CD14-positive monocyte (primary cell): Measurements from ENCODE around the gene SLC12A6. TPM values are rescaled to one million over a fixed set of nuclear protein-coding genes. Genes with fewer than 3 reads are reported as not detected.

Source experiments
- DNase-seq, 3 donors: peaks; one replicate each; pipeline ENCODE4 v3.0.0-alpha.2; 2011 to 2022
- H2AFZ ChIP-seq: 2 replicates; pipeline ENCODE4 v1.6.0; 2012; ENCODE audit warnings: mild to moderate bottlenecking, low read depth, low read length, inconsistent platforms; ENCODE audit not compliant: insufficient read depth, poor library complexity, severe bottlenecking
- H3K27ac ChIP-seq, 2 donors: 1 replicate in 1 of 2; 2 replicates in 1 of 2; pipeline ENCODE4 v1.5.1; 2012 to 2013; ENCODE audit warnings: low read length in 2 of 2, control low read depth in 1 of 2, inconsistent platforms in 1 of 2, low read depth in 1 of 2, mild to moderate bottlenecking in 1 of 2
- H3K27me3 ChIP-seq, 2 donors: one replicate each; pipeline versions ENCODE4 v1.6.0 to v1.6.1; 2011 to 2013; ENCODE audit warnings: low read length in 2 of 2; ENCODE audit not compliant: control insufficient read depth in 2 of 2, insufficient read depth in 2 of 2
- H3K36me3 ChIP-seq, 2 donors: replicated peaks in 1 of 2; 1 replicate in 1 of 2; 2 replicates in 1 of 2; pipeline versions ENCODE4 v1.5.1 to v1.6.1; 2012 to 2013; ENCODE audit warnings: low read length in 2 of 2, control low read depth in 1 of 2, inconsistent platforms in 1 of 2, mild to moderate bottlenecking in 1 of 2; ENCODE audit not compliant: insufficient read depth in 2 of 2, control insufficient read depth in 1 of 2
- H3K4me1 ChIP-seq, 2 donors: 1 replicate in 1 of 2; 2 replicates in 1 of 2; pipeline versions ENCODE4 v1.5.1 to v1.6.1; 2012 to 2013; ENCODE audit warnings: low read length in 2 of 2, control low read depth in 1 of 2, inconsistent platforms in 1 of 2, mild to moderate bottlenecking in 1 of 2, moderate library complexity in 1 of 2; ENCODE audit not compliant: insufficient read depth in 2 of 2, control insufficient read depth in 1 of 2
- H3K4me2 ChIP-seq: replicated peaks from 2 replicates; pipeline ENCODE3; 2012; ENCODE audit warnings: low read length, moderate library complexity, mild to moderate bottlenecking; ENCODE audit not compliant: poor library complexity, severe bottlenecking; ENCODE audit errors: extremely low read depth
- H3K4me3 ChIP-seq, 3 experiments: fragments of 200-600 bp in 1 of 3; sonication (generic) in 1 of 3; replicated peaks in 1 of 3; 1 replicate in 2 of 3; 2 replicates in 1 of 3; pipeline ENCODE4 v1.5.1; 2011 to 2013; ENCODE audit warnings: low read length in 3 of 3, mild to moderate bottlenecking in 3 of 3, control low read depth in 2 of 3, low read depth in 2 of 3, inconsistent platforms in 1 of 3, moderate library complexity in 1 of 3
- H3K79me2 ChIP-seq: 2 replicates; pipeline ENCODE4 v1.6.0; 2012; ENCODE audit warnings: mild to moderate bottlenecking, control low read depth, inconsistent platforms, low read length, moderate library complexity; ENCODE audit not compliant: insufficient read depth
- H3K9ac ChIP-seq: 2 replicates; pipeline ENCODE4 v1.6.0; 2017; ENCODE audit warnings: low read length, mild to moderate bottlenecking; ENCODE audit not compliant: insufficient read depth, poor library complexity, severe bottlenecking
- H3K9me3 ChIP-seq, 2 donors: replicated peaks in 1 of 2; 1 replicate in 1 of 2; 2 replicates in 1 of 2; pipeline versions ENCODE4 v1.5.1 to v1.6.1; 2012 to 2013; ENCODE audit warnings: low read length in 2 of 2, control low read depth in 1 of 2; ENCODE audit not compliant: control insufficient read depth in 1 of 2, insufficient read depth in 1 of 2
- H4K20me1 ChIP-seq: 2 replicates; pipeline ENCODE4 v1.6.0; 2012; ENCODE audit warnings: mild to moderate bottlenecking, low read length, control low read depth, moderate library complexity; ENCODE audit not compliant: insufficient read depth
- H3K27ac Mint-ChIP-seq, 7 donors: one replicate each; pipeline ENCODE4 v1.8.0; 2020; ENCODE audit warnings: mild to moderate bottlenecking in 7 of 7, mixed read lengths in 7 of 7, moderate library complexity in 6 of 7, inconsistent platforms in 2 of 7
- H3K27me3 Mint-ChIP-seq, 3 donors: one replicate each; pipeline ENCODE4 v1.8.0; 2021 to 2022; ENCODE audit warnings: low read depth in 3 of 3, mild to moderate bottlenecking in 3 of 3, mixed read lengths in 3 of 3, moderate library complexity in 3 of 3, inconsistent platforms in 1 of 3
- H3K36me3 Mint-ChIP-seq, 2 donors: one replicate each; pipeline ENCODE4 v1.8.0; 2020; ENCODE audit warnings: mixed read lengths in 2 of 2, inconsistent platforms in 1 of 2, mild to moderate bottlenecking in 1 of 2
- H3K4me1 Mint-ChIP-seq: one replicate; pipeline ENCODE4 v1.8.0; 2020; ENCODE audit warnings: mild to moderate bottlenecking, mixed read lengths
- H3K4me3 Mint-ChIP-seq, 2 donors: one replicate each; pipeline ENCODE4 v1.8.0; 2020; ENCODE audit warnings: mild to moderate bottlenecking in 2 of 2, mixed read lengths in 2 of 2, moderate library complexity in 1 of 2
- H3K9me3 Mint-ChIP-seq, 7 donors: one replicate each; pipeline ENCODE4 v1.8.0; 2020 to 2022; ENCODE audit warnings: mixed read lengths in 7 of 7, mild to moderate bottlenecking in 6 of 7, moderate library complexity in 6 of 7, inconsistent platforms in 2 of 7
- WGBS: methylation state at CpG from one replicate; pipeline ENCODE4 v1.1.5; 2013; ENCODE audit warnings: missing lambda C conversion rate; ENCODE audit not compliant: insufficient coverage; 5-methylcytosine and 5-hydroxymethylcytosine counted together
- intact Hi-C, 2 donors: fragments of 100-400 bp; cut with micrococcal nuclease; formaldehyde crosslinking; loops; one replicate each; pipeline versions ENCODE4 v1.15.0 to v1.15.1; 2023
- polyA plus RNA-seq, 3 donors: library from polyadenylated mRNA; depleted of rRNA in 1 of 3; unstranded in 2 of 3; stranded (reverse) in 1 of 3; fragments of 300-500 nt in 2 of 3; fragments of >200 nt in 1 of 3; fragmentation: Illumina TruSeq in 2 of 3; gene quantifications; 1 replicate in 2 of 3; 2 replicates in 1 of 3; pipeline ENCODE4 v1.2.3, GENCODE V29; 2012 to 2021
- TF ChIP-seq, protein P1 (sequence below): fragments of 200-600 bp; IDR thresholded peaks from one replicate; pipeline ENCODE4 v1.8.0; 2022; ENCODE audit warnings: antibody characterized with exemption, mild to moderate bottlenecking

The SLC12A6 gene
- polyA plus RNA-seq, 3 donors = 5.4 to 80.0 (median 8.0) TPM

DNA sequence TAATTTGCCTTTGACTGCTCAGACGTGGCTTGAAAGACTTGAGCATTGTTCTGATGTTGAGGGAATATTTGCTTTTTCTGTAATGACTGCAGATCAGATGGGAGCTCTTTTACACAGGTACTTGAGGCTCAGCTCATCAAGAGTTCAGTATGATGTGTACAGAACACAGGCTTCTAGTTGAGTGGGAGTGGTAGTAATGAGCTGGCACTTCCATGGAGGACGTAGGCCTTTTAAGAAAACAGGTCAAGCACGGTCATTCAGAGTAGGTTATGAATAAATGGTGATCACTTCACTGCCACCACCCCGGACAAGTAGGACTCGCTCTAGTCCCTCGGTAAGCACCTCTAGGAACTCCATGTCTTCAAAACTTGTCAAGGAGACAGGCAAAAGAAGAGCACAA, 104.0 kb downstream of the SLC12A6 start:
- H3K27me3 ChIP-seq = no peaks in the 10 kb centered on the region
- no peaks in the 10 kb centered on the region for H3K9me3 ChIP-seq
- WGBS = 100% methylated on average over 1 of the region's 6 CpGs
- H3K9me3 Mint-ChIP-seq = no peaks in the 10 kb centered on the region
- H3K9ac ChIP-seq = no peak overlapping the region
- H3K4me3 Mint-ChIP-seq = no peak overlapping the region
- no peak overlapping the region for H2AFZ ChIP-seq
- TF ChIP-seq, protein P1, sequence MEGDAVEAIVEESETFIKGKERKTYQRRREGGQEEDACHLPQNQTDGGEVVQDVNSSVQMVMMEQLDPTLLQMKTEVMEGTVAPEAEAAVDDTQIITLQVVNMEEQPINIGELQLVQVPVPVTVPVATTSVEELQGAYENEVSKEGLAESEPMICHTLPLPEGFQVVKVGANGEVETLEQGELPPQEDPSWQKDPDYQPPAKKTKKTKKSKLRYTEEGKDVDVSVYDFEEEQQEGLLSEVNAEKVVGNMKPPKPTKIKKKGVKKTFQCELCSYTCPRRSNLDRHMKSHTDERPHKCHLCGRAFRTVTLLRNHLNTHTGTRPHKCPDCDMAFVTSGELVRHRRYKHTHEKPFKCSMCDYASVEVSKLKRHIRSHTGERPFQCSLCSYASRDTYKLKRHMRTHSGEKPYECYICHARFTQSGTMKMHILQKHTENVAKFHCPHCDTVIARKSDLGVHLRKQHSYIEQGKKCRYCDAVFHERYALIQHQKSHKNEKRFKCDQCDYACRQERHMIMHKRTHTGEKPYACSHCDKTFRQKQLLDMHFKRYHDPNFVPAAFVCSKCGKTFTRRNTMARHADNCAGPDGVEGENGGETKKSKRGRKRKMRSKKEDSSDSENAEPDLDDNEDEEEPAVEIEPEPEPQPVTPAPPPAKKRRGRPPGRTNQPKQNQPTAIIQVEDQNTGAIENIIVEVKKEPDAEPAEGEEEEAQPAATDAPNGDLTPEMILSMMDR = no peak
- H3K4me1 ChIP-seq = no peaks in the 10 kb centered on the region
- no peak for DNase-seq
- peaks cover 0 to 2% (median 0%) of the 10 kb centered on the region in 3 donors for H3K27me3 Mint-ChIP-seq
- H3K36me3 Mint-ChIP-seq = peaks cover 75 to 95% of the 10 kb centered on the region in 2 donors
- no peak overlapping the region for H3K4me2 ChIP-seq
- H3K4me1 Mint-ChIP-seq = no peaks in the 10 kb centered on the region
- no peak overlapping the region for H3K27ac ChIP-seq
- H4K20me1 ChIP-seq = no peaks in the 10 kb centered on the region
- H3K79me2 ChIP-seq = no peaks in the 10 kb centered on the region
- no peak overlapping the region for H3K4me3 ChIP-seq
- peaks cover 81 to 95% of the 10 kb centered on the region in 2 donors for H3K36me3 ChIP-seq
- peak overlapping the region in 2 of 7 donors; percentile 13 to 35 for H3K27ac Mint-ChIP-seq
- intact Hi-C loops = no loop called here

DNA sequence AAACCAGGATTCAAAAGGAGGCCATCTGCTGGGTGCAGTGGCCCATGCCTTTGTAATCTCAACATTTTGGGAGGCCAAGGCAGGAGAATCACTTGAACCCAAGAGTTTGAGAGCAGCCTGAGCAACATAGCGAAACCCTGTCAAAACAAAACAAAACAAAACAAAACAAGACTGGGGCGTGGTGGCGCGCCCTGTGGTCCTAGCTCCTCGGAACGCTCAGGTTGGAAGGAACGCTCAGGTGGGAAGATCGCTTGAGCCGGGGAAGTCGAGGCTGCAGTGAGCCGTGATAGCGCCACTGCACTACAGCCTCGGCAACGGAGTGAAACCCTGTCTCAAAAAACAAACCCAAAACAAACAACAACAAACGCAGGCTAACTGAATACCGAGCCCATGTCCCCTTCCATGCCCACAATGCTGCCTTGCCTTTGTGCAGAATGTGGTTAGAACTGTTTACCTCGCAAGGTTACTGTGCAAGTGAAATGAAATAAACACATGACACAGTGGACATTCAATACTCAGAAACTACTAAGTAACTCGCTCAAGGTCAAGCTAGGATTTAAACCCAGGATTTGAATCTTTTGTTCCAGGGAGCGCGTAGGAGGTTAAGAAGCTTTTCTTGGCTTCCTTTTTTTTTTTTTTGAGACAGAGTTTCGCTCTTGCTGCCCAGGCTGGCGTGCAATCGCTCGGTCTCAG, 113.5 kb downstream of the SLC12A6 start:
- peak overlapping the region; percentile 72 to 99 for H3K27ac ChIP-seq
- Mint-ChIP-seq H3K27me3 (peaks cover 0 to 1% (median 0%) of the 10 kb centered on the region in 3 donors), H3K9me3 (no peaks in the 10 kb centered on the region), H3K36me3 (peaks cover 15 to 24% of the 10 kb centered on the region in 2 donors), H3K4me3 (peak overlapping the region; percentile 94 to 96), H3K4me1 (peaks cover 18% of the 10 kb centered on the region), H3K27ac (peak overlapping the region; percentile 95 to 99 (median 96))
- peak overlapping the region; percentile 99 for H2AFZ ChIP-seq
- no peaks in the 10 kb centered on the region for H3K27me3 ChIP-seq
- H3K4me1 ChIP-seq = peaks cover 16 to 19% of the 10 kb centered on the region in 2 donors
- 45% methylated on average over 19 of the region's 24 CpGs for WGBS
- peak overlapping the region; percentile 93 for H3K9ac ChIP-seq
- TF ChIP-seq, protein P1 = no peak
- DNase-seq = peak; percentile 4 to 7 (median 6)
- intact Hi-C loops = loop anchor here (5.0 to 10.0 kb wide), 2 partner anchors 111 to 113 kb away; partner anchors contain the start of gene SLC12A6 (in 2 of the 2)
- H3K79me2 ChIP-seq = peaks cover 32% of the 10 kb centered on the region
- peak overlapping the region; percentile 99 for H3K4me2 ChIP-seq
- peaks cover 5 to 14% of the 10 kb centered on the region in 2 donors for H3K36me3 ChIP-seq
- no peaks in the 10 kb centered on the region for H3K9me3 ChIP-seq
- no peaks in the 10 kb centered on the region for H4K20me1 ChIP-seq
- peak overlapping the region; percentile 78 to 100 (median 93) for H3K4me3 ChIP-seq
